ENCODE results near the gene SERHL2. TPM values are rescaled to one million over a fixed set of nuclear protein-coding genes. Genes with fewer than 3 reads are reported as not detected.
"Not testable (repeated sequence)": the region's sequence is repeated elsewhere in the genome, so short reads cannot be mapped to it uniquely, and the experiment has no call there.

Gene SERHL2
- total RNA-seq, 1 donor from 2014 or later, result 1.9 TPM

GRCh38 chr22:42564699-42565098 is 10.9 kb downstream of the SERHL2 start:
- no peak for DNase-seq (ENCODE audit: low spot score)
- intact Hi-C loops (cut with DNase I), result no loop called here

- intact Hi-C loops (cut with DNase I), result no loop called here
- DNase-seq (ENCODE audit: low spot score), result no peak
Measured at GRCh38 chr22:42565956-42566355, 12.2 kb downstream of the SERHL2 start.

DNA sequence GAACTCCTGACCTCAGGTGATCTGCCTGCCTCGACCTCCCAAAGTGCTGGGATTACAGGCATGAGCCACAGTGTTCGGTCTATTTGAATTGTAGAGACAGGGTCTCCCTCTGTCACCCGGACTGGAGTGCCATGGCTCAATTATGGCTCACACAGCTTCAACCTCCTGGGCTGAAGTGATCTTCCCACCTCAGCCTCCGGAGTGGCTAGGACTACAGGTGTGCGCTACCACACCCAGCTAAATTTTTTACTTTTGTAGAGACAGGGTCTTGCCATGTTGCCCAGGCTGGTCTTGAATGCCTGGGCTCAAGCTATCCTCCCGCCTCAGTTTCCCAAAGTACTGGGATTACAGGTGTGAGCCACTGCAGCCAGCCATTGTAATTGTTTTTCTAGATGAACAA is 14.2 kb downstream of the SERHL2 start:
- intact Hi-C loops (cut with DNase I); DNase-seq (ENCODE audit: low spot score): not testable (repeated sequence)

DNA sequence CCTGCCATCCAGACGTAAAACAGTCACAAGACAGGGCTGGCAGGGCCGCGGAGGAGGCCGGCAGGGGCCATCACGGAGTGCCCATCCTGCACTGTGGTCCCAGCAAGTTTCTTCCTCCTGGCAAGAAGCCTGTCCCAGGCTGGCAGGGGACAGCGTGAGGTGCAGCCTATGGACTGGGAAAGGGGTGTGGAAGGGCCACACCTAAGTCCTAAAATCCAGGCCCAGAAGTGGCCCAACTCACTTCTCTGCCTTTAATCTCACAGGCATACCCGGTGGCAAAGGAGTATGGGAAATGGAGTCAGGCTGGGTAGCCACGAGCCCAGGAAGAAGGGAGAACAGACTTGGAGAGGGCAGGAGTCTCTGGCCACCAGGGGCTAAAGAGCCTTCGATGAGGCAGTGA is 16.8 kb downstream of the SERHL2 start:
- DNase-seq (ENCODE audit: low spot score); intact Hi-C loops (cut with DNase I): not testable (repeated sequence)

DNA sequence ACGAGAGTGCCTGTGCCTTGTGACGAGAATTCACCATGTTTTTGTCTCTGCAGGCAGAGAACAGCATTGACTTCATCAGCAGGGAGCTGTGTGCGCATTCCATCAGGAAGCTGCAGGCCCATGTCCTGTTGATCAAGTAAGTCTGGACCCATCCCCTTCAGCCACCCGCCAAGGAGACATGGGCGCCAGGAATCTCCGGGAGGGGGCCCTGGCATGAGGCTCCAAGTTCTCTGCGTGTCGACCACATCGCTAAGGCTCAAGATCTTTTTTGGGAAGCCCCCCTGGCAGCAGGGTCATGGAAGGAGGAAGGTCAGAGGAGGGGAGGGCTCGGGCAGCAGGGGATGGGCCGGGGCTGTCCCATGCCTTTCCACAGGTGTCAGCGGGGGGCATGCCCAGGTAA is 17.3 kb downstream of the SERHL2 start:
- intact Hi-C loops (cut with DNase I); DNase-seq (ENCODE audit: low spot score): not testable (repeated sequence)

DNA sequence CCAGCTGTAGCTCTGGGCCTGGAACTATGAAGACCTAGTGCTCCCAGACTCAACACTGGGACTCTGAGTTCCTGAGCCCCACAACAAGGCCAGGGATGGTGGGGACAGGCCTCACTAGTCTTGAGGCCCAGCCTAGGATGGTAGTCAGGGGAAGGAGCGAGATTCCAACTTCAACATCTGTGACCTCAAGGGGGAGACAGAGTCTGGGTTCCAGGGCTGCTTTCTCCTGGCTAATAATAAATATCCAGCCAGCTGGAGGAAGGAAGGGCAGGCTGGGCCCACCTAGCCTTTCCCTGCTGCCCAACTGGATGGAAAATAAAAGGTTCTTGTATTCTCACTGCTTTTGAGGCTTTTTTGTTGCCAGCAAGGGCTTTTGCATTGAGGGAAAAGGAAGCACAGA is 20.3 kb downstream of the SERHL2 start:
- DNase-seq (ENCODE audit: low spot score); intact Hi-C loops (cut with DNase I): not testable (repeated sequence)

GRCh38 chr22:42574468-42574867 is 20.7 kb downstream of the SERHL2 start:
- DNase-seq (ENCODE audit: low spot score); intact Hi-C loops (cut with DNase I): not testable (repeated sequence)

DNA sequence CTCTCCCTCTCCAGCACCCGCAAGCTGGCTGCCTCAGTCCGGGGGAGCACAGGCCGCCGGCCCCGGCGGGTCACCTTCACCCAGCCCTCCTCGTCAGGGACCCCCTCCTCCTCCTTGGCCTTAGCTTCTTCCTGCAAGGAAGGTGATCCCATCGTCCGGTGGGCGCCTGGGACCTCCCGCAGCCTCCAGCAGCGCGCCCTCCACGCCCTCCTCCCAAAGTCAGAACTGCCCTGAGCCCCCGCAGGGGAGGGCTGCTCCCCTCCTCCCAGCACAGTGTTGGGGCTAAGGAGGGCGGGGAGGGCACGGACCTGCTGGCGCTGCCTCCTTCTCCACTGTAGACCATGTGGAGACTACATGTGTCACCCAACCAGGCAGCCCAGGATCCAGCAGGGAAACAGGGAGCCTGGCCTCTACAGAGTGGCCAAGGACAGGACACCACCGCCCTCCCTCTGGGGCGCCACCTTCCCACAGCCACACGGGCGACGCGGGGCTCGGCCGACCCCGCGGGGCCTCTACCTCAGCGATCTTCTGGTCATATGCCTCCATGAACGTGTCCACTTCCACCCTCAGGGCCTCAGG is 22.3 kb downstream of the SERHL2 start:
- DNase-seq (ENCODE audit: low spot score); intact Hi-C loops (cut with DNase I): not testable (repeated sequence)

DNA sequence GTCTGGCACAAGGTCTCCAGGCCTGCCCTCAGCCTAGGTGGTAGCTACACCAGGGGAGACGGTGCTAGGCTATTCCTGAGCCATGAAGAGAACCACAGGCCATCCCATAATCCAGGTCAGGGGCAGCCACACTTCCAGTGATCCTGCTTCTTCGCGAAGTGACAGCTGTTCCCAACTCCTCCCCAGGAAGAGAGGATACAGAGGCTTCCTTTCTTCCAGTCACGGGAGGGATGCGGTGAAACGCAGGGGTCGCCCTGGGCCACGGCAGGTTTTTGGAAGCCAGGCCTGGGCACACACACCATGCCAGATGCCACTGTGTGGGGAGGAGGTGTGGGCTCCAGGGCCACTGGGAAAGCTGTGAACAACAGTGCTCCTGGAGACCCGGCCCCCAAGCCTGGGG is 23.4 kb downstream of the SERHL2 start:
- DNase-seq (ENCODE audit: low spot score); intact Hi-C loops (cut with DNase I): not testable (repeated sequence)

- intact Hi-C loops (cut with DNase I), result no loop called here
- no peak for DNase-seq (ENCODE audit: low spot score)
Measured at GRCh38 chr22:42577623-42578240, 24.0 kb downstream of the SERHL2 start.

DNA sequence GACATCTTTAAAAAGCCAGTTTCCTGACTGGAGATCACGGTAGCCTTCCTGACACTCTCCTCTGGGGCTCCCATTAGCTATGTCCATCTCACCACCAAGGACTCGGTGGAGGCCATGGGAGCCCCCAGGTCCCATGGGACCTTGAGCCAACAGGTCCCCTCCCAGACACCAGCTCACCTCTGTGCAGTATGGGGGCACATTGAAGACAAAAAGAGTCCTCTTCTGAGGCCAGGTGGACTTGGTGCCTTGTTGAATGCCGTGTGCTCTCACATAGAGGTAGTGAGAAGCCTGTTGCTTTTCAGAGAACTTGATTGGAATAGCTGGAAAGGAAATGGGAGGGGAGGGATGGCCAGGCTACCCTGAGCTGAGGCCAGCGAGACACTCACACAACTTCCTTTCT is 26.3 kb downstream of the SERHL2 start:
- intact Hi-C loops (cut with DNase I); DNase-seq (ENCODE audit: low spot score): not testable (repeated sequence)

GRCh38 chr22:42581194-42581761 is 27.5 kb downstream of the SERHL2 start:
- intact Hi-C loops (cut with DNase I); DNase-seq (ENCODE audit: low spot score): not testable (repeated sequence)

DNA sequence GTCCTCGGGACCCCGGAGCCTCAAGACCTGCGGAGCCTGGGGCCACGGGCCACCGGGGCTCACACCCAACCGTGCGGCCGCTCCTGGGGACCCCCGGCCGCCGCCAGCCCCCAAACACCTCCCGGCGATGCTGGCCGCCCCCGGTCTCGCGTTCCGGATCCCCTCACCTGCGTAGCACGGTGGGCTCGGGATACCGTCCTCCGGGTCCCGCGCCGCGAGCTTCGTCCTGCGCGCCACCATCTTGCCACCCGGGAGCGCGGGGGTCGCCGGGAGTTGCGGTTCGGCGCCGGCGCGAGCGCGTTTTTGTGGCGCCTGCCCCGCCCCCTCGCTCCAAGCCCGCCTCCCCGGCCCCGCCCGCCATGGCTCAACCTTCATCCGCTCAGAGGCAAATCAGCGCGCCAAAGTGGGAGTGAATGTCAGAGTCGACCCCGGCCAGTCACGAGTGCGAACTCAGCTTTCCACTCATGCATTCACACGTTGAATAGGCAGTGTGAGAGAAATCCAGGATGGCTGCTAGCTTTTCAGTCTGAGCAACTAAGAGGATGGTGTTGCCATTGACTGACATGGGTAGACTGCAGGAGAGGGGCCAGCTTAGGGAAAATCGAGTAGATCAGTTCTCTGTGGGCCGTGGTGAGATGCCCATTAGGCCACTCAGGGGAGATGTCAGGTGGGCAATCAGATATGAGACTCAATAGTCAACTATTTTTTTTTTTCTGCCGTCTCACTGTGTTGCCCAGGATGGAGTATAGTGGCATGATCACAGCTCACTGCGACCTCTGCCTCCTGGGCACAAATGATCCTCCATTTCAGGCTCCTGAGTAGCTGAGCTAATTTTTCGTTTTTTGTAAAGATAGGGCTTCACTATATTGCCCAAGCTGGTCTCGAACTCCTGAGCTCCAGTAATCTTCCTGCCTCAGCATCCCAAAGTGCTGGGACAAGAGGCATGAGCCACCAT is 28.3 kb downstream of the SERHL2 start:
- peak; percentile 86 for DNase-seq (ENCODE audit: low spot score)
- intact Hi-C loops (cut with DNase I), result no loop called here

DNA sequence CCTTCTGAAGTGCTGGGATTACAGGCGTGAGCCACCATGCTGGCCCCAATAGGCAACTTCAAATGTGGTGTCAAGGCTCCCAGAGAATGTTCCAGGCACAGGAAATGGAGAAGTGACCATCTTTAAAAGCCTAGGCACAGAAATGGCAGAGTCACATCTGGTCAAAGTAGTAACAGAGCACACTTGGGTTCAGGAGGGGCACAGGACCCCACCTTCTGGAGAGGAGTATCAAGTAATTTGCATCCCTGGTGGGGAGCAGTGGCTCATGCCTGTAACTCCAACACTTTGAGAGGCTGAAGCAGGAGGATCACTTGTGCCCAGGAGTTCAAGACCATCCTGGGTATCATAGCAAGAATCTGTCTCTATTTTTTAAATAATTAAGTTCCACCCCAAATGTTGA is 29.2 kb downstream of the SERHL2 start:
- no peak for DNase-seq (ENCODE audit: low spot score)
- intact Hi-C loops (cut with DNase I), result no loop called here

DNA sequence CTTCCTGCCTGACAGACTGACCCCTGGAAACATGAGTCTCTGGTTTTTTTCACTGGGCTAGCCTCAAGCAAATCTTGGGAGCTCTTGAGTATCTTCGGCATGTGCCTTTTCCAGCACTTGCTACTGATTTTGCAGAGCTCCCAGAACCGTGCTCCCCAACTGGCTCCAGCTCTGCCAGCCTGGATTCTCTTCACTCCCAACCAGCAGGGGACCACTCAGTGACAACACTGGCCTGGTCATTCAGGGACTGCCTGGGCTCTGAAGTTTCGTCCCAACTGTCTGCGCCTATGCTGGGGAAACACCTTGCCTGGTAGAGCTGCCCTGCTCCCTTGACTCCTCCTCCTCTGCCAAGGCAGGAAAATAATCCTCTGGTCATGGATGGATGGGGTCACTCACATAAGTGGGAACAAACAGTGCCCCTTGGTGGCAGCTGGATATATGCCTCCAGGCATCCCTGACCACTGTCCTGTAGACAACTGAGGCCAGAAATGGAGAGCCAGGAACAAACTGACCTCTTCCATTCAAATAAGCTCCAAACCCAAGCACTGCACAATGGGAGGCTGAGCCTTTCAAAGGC is 30.7 kb downstream of the SERHL2 start:
- DNase-seq (ENCODE audit: low spot score), result no peak
- intact Hi-C loops (cut with DNase I), result no loop called here

DNA sequence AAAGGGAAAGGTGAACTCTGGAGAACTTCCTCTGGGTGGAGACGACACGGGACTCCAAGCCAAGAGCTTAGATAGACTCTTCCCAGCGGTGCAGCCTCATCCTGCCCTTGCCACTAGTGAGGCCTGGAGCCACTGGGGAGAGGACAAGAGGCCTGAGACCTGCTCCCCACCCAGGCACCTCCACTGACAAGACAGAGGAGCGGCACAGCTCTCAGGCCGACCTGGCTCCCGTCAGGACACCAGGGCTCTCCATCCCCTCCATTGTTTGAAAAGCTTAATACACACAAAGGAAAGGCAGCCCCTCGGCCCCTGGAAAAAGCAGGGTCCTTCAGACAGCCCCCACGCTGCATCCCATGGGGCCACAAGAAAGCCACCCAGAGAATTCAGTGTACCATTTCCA is 31.3 kb downstream of the SERHL2 start:
- intact Hi-C loops (cut with DNase I), result no loop called here
- no peak for DNase-seq (ENCODE audit: low spot score)

DNA sequence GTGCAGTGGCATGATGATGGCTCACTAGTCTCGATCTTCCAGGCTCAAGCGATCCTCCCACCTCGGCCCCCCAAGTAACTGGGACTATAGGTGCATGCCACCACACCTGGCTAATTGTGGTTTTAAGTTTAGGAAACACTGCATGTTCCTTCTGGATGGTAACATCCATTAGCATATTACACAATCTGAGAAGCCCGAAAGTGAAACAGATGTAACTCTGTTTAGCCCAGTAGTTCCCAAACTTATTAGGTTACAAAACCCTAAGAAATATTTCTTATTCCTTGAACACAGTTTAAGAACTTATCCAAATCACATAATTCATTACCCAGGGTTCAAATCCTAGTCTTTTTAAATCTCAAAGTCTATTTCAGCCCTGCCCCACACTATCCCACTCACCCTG is 32.6 kb downstream of the SERHL2 start:
- no peak for DNase-seq (ENCODE audit: low spot score)
- intact Hi-C loops (cut with DNase I), result no loop called here

DNA sequence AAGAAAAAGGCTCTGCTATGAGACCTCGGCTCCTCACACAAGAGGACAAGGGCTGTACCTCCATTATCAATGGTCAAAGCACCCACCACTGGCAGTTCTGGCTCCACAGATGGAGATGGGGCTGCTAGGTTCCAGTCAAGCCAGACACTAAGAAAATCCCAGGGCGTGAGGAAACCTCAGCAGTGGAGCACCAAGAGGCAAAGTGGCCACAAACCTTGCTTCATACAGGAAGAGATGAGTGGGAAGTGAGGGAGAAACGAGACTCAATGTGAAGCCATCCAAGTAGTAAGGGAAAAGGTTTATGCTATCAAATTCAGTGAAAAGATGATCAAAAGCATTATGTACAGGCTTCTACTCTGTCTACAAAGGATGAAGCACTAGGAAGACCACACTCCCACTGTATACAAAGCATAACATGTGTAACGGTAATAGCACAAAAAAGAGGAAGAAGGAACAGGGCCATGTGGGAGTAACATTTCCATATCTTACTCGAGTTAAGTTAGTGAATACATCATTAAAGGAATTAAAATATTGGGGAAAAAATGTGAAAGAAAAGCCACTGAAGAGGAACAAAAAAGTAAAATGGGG is 33.9 kb downstream of the SERHL2 start:
- intact Hi-C loops (cut with DNase I), result no loop called here
- no peak for DNase-seq (ENCODE audit: low spot score)

GRCh38 chr22:42591987-42592386 is 38.2 kb downstream of the SERHL2 start:
- intact Hi-C loops (cut with DNase I), result no loop called here
- no peak for DNase-seq (ENCODE audit: low spot score)
